ENCODE measurements around the gene MAPKAPK2. TPM values are rescaled to one million over a fixed set of nuclear protein-coding genes. Genes with fewer than 3 reads are reported as not detected.

MAPKAPK2 gene
- total RNA-seq, 1 donor from 2014 or later, result 62.4 TPM

- Mint-ChIP-seq H3K27me3 (ENCODE audit: unreplicated experiment) (peaks cover 65% of the 10 kb centered on the region), H3K9me3 (ENCODE audit: unreplicated experiment) (no peaks in the 10 kb centered on the region), H3K4me3 (ENCODE audit: unreplicated experiment) (no peak overlapping the region), H3K36me3 (ENCODE audit: unreplicated experiment) (no peaks in the 10 kb centered on the region), H3K27ac (ENCODE audit: unreplicated experiment) (no peak overlapping the region), H3K4me1 (ENCODE audit: unreplicated experiment) (peaks cover 2% of the 10 kb centered on the region)
- peak; percentile 90 for TF ChIP-seq CTCF (IDR thresholded peaks at IDR 0.05)
- peak; percentile 87 for DNase-seq (ENCODE audit: extremely low spot score, unreplicated experiment)
Measured at GRCh38 chr1:206663832-206664652, 20.7 kb upstream of the MAPKAPK2 start.

- TF ChIP-seq CTCF (IDR thresholded peaks at IDR 0.05), result no peak
- Mint-ChIP-seq H3K27me3 (ENCODE audit: unreplicated experiment) (peaks cover 68% of the 10 kb centered on the region), H3K4me3 (ENCODE audit: unreplicated experiment) (no peak overlapping the region), H3K9me3 (ENCODE audit: unreplicated experiment) (no peaks in the 10 kb centered on the region), H3K4me1 (ENCODE audit: unreplicated experiment) (peaks cover 2% of the 10 kb centered on the region), H3K27ac (ENCODE audit: unreplicated experiment) (no peak overlapping the region), H3K36me3 (ENCODE audit: unreplicated experiment) (no peaks in the 10 kb centered on the region)
- DNase-seq (ENCODE audit: extremely low spot score, unreplicated experiment), result no peak
Measured at GRCh38 chr1:206664740-206665139, 20.0 kb upstream of the MAPKAPK2 start.

DNA sequence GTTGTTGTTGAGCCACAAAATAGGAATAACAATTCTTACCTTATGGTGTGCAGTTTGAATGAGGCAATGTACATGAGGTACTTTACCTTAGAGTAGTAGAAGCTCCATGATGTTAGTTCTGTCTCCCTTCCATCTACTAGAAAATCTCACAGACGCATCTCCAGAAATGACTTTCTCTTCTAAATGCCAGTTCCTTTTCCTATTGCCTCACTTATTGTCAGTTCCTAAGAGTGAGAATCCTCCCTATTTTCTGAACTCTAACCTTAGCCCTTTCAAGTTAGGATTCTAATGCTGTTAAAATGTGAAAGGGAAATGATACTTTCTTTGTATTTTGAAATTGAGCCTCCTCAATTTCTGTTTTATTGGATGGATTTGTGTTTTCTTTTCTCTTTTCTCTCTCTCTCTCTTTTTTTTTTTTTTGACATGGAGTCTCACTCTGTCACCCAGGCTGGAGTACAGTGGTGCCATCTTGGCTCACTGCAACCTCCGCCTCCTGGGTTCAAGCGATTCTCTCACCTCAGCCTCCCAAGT lies 18.6 kb upstream of the MAPKAPK2 start:
- peaks cover 71% of the 10 kb centered on the region for H3K27me3 Mint-ChIP-seq (ENCODE audit: unreplicated experiment)
- no peak overlapping the region for H3K27ac Mint-ChIP-seq (ENCODE audit: unreplicated experiment)
- H3K9me3 Mint-ChIP-seq (ENCODE audit: unreplicated experiment), result no peaks in the 10 kb centered on the region
- no peak for TF ChIP-seq CTCF (IDR thresholded peaks at IDR 0.05)
- DNase-seq (ENCODE audit: extremely low spot score, unreplicated experiment), result no peak
- H3K4me3 Mint-ChIP-seq (ENCODE audit: unreplicated experiment), result no peak overlapping the region
- H3K36me3 Mint-ChIP-seq (ENCODE audit: unreplicated experiment), result no peaks in the 10 kb centered on the region
- peaks cover 2% of the 10 kb centered on the region for H3K4me1 Mint-ChIP-seq (ENCODE audit: unreplicated experiment)

DNA sequence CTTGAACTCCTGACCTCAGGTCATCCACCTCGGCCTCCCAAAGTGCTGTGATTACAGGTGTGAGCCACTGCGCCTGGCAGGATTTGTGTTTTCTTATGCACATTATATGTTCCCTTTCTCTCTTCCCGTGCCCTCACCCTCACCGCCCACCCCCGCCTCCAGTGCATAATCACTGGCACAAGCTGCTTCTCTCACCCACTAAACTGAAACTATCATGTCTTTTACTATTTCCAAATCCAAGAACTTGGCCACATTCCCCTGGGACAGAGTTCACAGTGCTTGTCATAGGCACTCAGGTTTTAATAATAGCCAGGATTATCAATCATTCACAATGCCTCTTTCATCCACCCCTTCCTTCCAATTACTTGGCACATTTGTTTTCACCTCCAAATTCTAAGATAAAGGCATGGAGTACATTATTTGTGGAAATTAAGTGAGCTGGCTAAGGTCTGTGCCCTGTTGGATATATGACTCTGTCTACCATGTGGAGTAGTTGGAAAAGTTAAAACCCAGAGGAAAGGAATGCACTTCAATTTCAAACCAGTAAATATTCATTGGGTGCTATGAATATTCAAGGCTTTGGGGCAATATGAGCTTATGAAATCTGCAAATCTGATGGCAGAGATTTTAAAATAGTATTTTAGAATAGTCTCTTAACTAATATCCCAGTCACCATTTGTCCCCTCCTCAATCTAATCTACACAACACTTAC lies 17.6 kb upstream of the MAPKAPK2 start:
- Mint-ChIP-seq H3K27ac (ENCODE audit: unreplicated experiment) (no peak overlapping the region), H3K36me3 (ENCODE audit: unreplicated experiment) (no peaks in the 10 kb centered on the region), H3K4me3 (ENCODE audit: unreplicated experiment) (no peak overlapping the region), H3K27me3 (ENCODE audit: unreplicated experiment) (peaks cover 63% of the 10 kb centered on the region), H3K4me1 (ENCODE audit: unreplicated experiment) (peaks cover 2% of the 10 kb centered on the region), H3K9me3 (ENCODE audit: unreplicated experiment) (no peaks in the 10 kb centered on the region)
- no peak for TF ChIP-seq CTCF (IDR thresholded peaks at IDR 0.05)
- DNase-seq (ENCODE audit: extremely low spot score, unreplicated experiment), result no peak

GRCh38 chr1:206668351-206668750 lies 16.4 kb upstream of the MAPKAPK2 start:
- no peak for DNase-seq (ENCODE audit: extremely low spot score, unreplicated experiment)
- no peak overlapping the region for H3K4me3 Mint-ChIP-seq (ENCODE audit: unreplicated experiment)
- H3K27me3 Mint-ChIP-seq (ENCODE audit: unreplicated experiment), result peaks cover 51% of the 10 kb centered on the region
- H3K27ac Mint-ChIP-seq (ENCODE audit: unreplicated experiment), result no peak overlapping the region
- no peak for TF ChIP-seq CTCF (IDR thresholded peaks at IDR 0.05)
- H3K9me3 Mint-ChIP-seq (ENCODE audit: unreplicated experiment), result no peaks in the 10 kb centered on the region
- H3K36me3 Mint-ChIP-seq (ENCODE audit: unreplicated experiment), result no peaks in the 10 kb centered on the region
- H3K4me1 Mint-ChIP-seq (ENCODE audit: unreplicated experiment), result peaks cover 2% of the 10 kb centered on the region
